Endothelial cell of umbilical vein (primary cell): ENCODE data around the gene ZNF214. TPM values are rescaled to one million over a fixed set of nuclear protein-coding genes. Genes with fewer than 3 reads are reported as not detected.
"Not testable (repeated sequence)": the region's sequence is repeated elsewhere in the genome, so short reads cannot be mapped to it uniquely, and the experiment has no call there.

ENCODE experiments used
- BruUV-seq: library from RNA; stranded (reverse); fragments of 400-500 nt; replicated peaks from 2 replicates; lab custom pipeline; 2021; lab: Mats Ljungman, UMichigan
- CTCF ChIA-PET: fragments of 300-600, 350-600 bp; sonication (Branson Sonifier 250); formaldehyde crosslinking; loops from one replicate; lab custom pipeline; 2021; ENCODE audit warnings: antibody characterized with exemption, inconsistent platforms; lab: Charles Lee
- POLR2A ChIA-PET: fragments of 300-600, 350-600 bp; sonication (Branson Sonifier 250); formaldehyde crosslinking; loops from one replicate; lab custom pipeline; 2021; ENCODE audit warnings: antibody characterized with exemption, inconsistent platforms; lab: Charles Lee
- DNase-seq: peaks from one replicate; pipeline ENCODE4 v3.0.0-alpha.2; 2011; ENCODE audit warnings: low read depth, low spot score
- FAIRE-seq: peaks from 2 replicates; lab custom pipeline; 2011; peaks lifted over from hg19 to GRCh38; lab: Jason Lieb, UNC
- H2AFZ ChIP-seq: 2 replicates; pipeline ENCODE4 v1.6.0; 2012; ENCODE audit warnings: low read depth, low read length, control low read depth, inconsistent platforms
- H3K27ac ChIP-seq: 2 replicates; pipeline ENCODE4 v1.5.1; 2011; ENCODE audit warnings: low read depth, mild to moderate bottlenecking, control low read depth, low read length, moderate library complexity; ENCODE audit not compliant: insufficient read depth
- H3K27me3 ChIP-seq, 2 experiments: 2 replicates each; pipeline versions ENCODE4 v1.6.0 to v1.6.1; 2011; ENCODE audit warnings: low read length in 2 of 2, mixed read lengths in 1 of 2; ENCODE audit not compliant: control insufficient read depth in 2 of 2, insufficient read depth in 2 of 2
- H3K36me3 ChIP-seq, 2 experiments: 2 replicates in 1 of 2; 3 replicates in 1 of 2; pipeline ENCODE4 v1.5.1; 2011; ENCODE audit warnings: low read length in 2 of 2, mild to moderate bottlenecking in 1 of 2, moderate library complexity in 1 of 2; ENCODE audit not compliant: control insufficient read depth in 2 of 2, insufficient read depth in 2 of 2; ENCODE audit errors: extremely low read depth in 1 of 2
- H3K4me1 ChIP-seq: 3 replicates; pipeline ENCODE4 v1.5.1; 2011; ENCODE audit warnings: mild to moderate bottlenecking, low read length; ENCODE audit not compliant: control insufficient read depth, insufficient read depth; ENCODE audit errors: extremely low read depth
- H3K4me2 ChIP-seq: 2 replicates; pipeline ENCODE4 v1.6.1; 2011; ENCODE audit warnings: low read length, control low read depth, mixed read lengths; ENCODE audit not compliant: insufficient read depth
- H3K4me3 ChIP-seq, 3 experiments: fragments of 200-600 bp in 1 of 3; sonication (generic), shearing (Covaris generic) in 1 of 3; replicated peaks in 1 of 3; 2 replicates each; pipeline ENCODE4 v1.5.1; 2011 to 2016; ENCODE audit warnings: control low read depth in 3 of 3, low read length in 3 of 3, mild to moderate bottlenecking in 2 of 3, inconsistent platforms in 1 of 3, low read depth in 1 of 3, moderate library complexity in 1 of 3; ENCODE audit not compliant: insufficient read depth in 1 of 3
- H3K79me2 ChIP-seq: 2 replicates; pipeline ENCODE4 v1.6.0; 2012; ENCODE audit warnings: low read length, inconsistent platforms; ENCODE audit not compliant: control insufficient read depth, insufficient read depth
- H3K9ac ChIP-seq: replicated peaks from 2 replicates; pipeline ENCODE3; 2011; ENCODE audit warnings: low read length, control low read depth; ENCODE audit not compliant: insufficient read depth; ENCODE audit errors: extremely low read depth
- H3K9me1 ChIP-seq: replicated peaks from 3 replicates; pipeline ENCODE4 v1.6.0; 2011; ENCODE audit warnings: mild to moderate bottlenecking, low read length; ENCODE audit not compliant: control insufficient read depth, insufficient read depth; ENCODE audit errors: extremely low read depth
- H3K9me3 ChIP-seq: replicated peaks from 2 replicates; pipeline ENCODE4 v1.5.1; 2012; ENCODE audit warnings: low read length, inconsistent platforms; ENCODE audit not compliant: control insufficient read depth, insufficient read depth
- H4K20me1 ChIP-seq: replicated peaks from 2 replicates; pipeline ENCODE3; 2011; ENCODE audit warnings: mild to moderate bottlenecking, low read length; ENCODE audit not compliant: control insufficient read depth, insufficient read depth; ENCODE audit errors: extremely low read depth
- CTCF ChIP-seq, 2 donors: IDR thresholded peaks; 1 replicate in 1 of 2; 2 replicates in 1 of 2; pipeline ENCODE4 v1.5.1; 2011; ENCODE audit warnings: low read length in 2 of 2, mild to moderate bottlenecking in 2 of 2, moderate library complexity in 2 of 2, control low read depth in 1 of 2, inconsistent platforms in 1 of 2, low read depth in 1 of 2; ENCODE audit not compliant: insufficient read depth in 1 of 2; ENCODE audit errors: extremely low read depth in 1 of 2
- EZH2 ChIP-seq: IDR thresholded peaks from 2 replicates; pipeline ENCODE4 v1.6.1; 2012; ENCODE audit warnings: borderline replicate concordance, low read depth, mild to moderate bottlenecking, moderate library complexity, low read length, inconsistent platforms; ENCODE audit not compliant: severe bottlenecking
- FOS ChIP-seq: IDR thresholded peaks from 2 replicates; pipeline ENCODE4 v1.6.1; 2011; ENCODE audit warnings: mild to moderate bottlenecking, low read length, moderate library complexity, borderline replicate concordance; ENCODE audit not compliant: insufficient read depth
- GATA2 ChIP-seq: IDR thresholded peaks from 2 replicates; pipeline ENCODE4 v1.7.0; 2011; ENCODE audit warnings: low read depth, mild to moderate bottlenecking, moderate library complexity, mixed read lengths, low read length; ENCODE audit not compliant: insufficient read length, insufficient read depth
- JUN ChIP-seq: IDR thresholded peaks from 2 replicates; pipeline ENCODE4 v1.6.1; 2011; ENCODE audit warnings: borderline replicate concordance, low read depth; ENCODE audit not compliant: insufficient read length, insufficient read depth
- MYC ChIP-seq: IDR thresholded peaks from one replicate; pipeline ENCODE4 v1.6.1; 2011; ENCODE audit warnings: mild to moderate bottlenecking, low read depth, low read length
- POLR2A ChIP-seq: IDR thresholded peaks from 2 replicates; pipeline ENCODE4 v1.6.1; 2012; ENCODE audit warnings: low read depth, mild to moderate bottlenecking, control low read depth, low read length
- POLR2AphosphoS5 ChIP-seq: IDR thresholded peaks from 2 replicates; pipeline ENCODE4 v1.6.1; 2012; ENCODE audit warnings: low read depth, mild to moderate bottlenecking, control low read depth, low read length, moderate library complexity; ENCODE audit not compliant: insufficient read depth
- dilution Hi-C: fragments of 300-500 bp; cut with MboI; formaldehyde crosslinking; loops from one replicate; pipeline ENCODE4 v1.15.0; 2019; ENCODE audit warnings: low sequenced_read_pairs; ENCODE audit not compliant: extremely low pct_ligation_motif_present
- intact Hi-C: fragments of 100-400 bp; cut with micrococcal nuclease; formaldehyde crosslinking; loops from one replicate; pipeline ENCODE4 v1.10.0; 2022
- polyA plus RNA-seq, 4 experiments: library from polyadenylated mRNA; depleted of rRNA in 3 of 4; stranded (reverse) in 3 of 4; unstranded in 1 of 4; fragments of >200 nt; gene quantifications; 2 replicates each; pipeline versions ENCODE4 v1.2.1 to v1.2.3, GENCODE V29; 2011 to 2012; ENCODE audit warnings: missing spikeins in 1 of 4
- total RNA-seq: library from RNA; stranded (reverse); gene quantifications from 2 replicates; pipeline ENCODE4 v1.2.3, GENCODE V29; 2021
- TF ChIP-seq, protein P1 (sequence below): IDR thresholded peaks from 2 replicates; pipeline ENCODE4 v1.6.1; 2011; ENCODE audit not compliant: insufficient read depth, insufficient read length

The ZNF214 gene
- total and polyA plus RNA-seq, 2 donors (not counting 3 experiments of a cell fraction or from before 2014, with no cell fraction given) = 0.94 to 1.7 TPM

GRCh38 chr11:6962141-6962540 lies 58.0 kb downstream of the ZNF214 start:
- dilution Hi-C loops = no loop called here
- H3K4me3 ChIP-seq = no peak overlapping the region
- TF ChIP-seq CTCF (IDR thresholded peaks at IDR 0.05; ENCODE audit: extremely low read depth in 1 of 2, insufficient read depth in 1 of 2, low read depth in 1 of 2, low read length in 2 of 2) (no peak), JUN (no peak), FOS (no peak), POLR2AphosphoS5 (no peak), EZH2 (no peak), GATA2 (no peak), MYC (no peak), POLR2A (no peak)
- TF ChIP-seq, protein P1, sequence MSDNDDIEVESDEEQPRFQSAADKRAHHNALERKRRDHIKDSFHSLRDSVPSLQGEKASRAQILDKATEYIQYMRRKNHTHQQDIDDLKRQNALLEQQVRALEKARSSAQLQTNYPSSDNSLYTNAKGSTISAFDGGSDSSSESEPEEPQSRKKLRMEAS = no peak
- CTCF ChIA-PET = no interaction called here
- no peaks in the 10 kb centered on the region for H3K9me1 ChIP-seq
- no peak overlapping the region for H2AFZ ChIP-seq
- FAIRE-seq (no peak), DNase-seq (no peak)
- no peaks in the 10 kb centered on the region for H4K20me1 ChIP-seq
- no peak overlapping the region for H3K27ac ChIP-seq
- no peaks in the 10 kb centered on the region for H3K79me2 ChIP-seq
- no TSS peak for BruUV-seq
- no peaks in the 10 kb centered on the region for H3K27me3 ChIP-seq
- H3K36me3 ChIP-seq = no peaks in the 10 kb centered on the region
- intact Hi-C loops = no loop called here
- POLR2A ChIA-PET = no interaction called here
- no peak overlapping the region for H3K9ac ChIP-seq
- no peak overlapping the region for H3K4me2 ChIP-seq
- no peaks in the 10 kb centered on the region for H3K4me1 ChIP-seq
- H3K9me3 ChIP-seq = no peaks in the 10 kb centered on the region

DNA sequence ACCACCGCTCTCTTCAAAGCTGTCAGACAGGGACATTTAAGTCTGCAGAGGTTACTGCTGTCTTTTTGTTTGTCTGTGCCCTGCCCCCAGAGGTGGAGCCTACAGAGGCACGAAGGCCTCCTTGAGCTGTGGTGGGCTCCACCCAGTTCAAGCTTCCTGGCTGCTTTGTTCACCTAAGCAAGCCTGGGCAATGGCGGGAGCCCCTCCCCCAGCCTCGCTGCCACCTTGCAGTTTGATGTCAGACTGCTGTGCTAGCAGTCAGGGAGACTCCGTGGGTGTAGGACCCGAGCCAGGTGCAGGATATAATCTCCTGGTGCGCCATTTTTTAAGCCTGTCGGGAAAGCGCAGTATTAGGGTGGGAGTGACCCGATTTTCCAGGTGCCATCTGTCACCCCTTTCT lies 65.9 kb downstream of the ZNF214 start:
- POLR2A ChIA-PET, BruUV-seq, H3K79me2 ChIP-seq, dilution Hi-C loops, DNase-seq, H3K9me1 ChIP-seq, CTCF ChIA-PET, H3K4me1 ChIP-seq, H3K4me3 ChIP-seq, H2AFZ ChIP-seq, H3K27me3 ChIP-seq, FAIRE-seq, H3K9me3 ChIP-seq, H3K9ac ChIP-seq, H3K27ac ChIP-seq, H3K36me3 ChIP-seq, H3K4me2 ChIP-seq, H4K20me1 ChIP-seq, intact Hi-C loops: not testable (repeated sequence)
